ENCODE data around the gene TRIM32. TPM values are rescaled to one million over a fixed set of nuclear protein-coding genes. Genes with fewer than 3 reads are reported as not detected.

Gene TRIM32, protein sequence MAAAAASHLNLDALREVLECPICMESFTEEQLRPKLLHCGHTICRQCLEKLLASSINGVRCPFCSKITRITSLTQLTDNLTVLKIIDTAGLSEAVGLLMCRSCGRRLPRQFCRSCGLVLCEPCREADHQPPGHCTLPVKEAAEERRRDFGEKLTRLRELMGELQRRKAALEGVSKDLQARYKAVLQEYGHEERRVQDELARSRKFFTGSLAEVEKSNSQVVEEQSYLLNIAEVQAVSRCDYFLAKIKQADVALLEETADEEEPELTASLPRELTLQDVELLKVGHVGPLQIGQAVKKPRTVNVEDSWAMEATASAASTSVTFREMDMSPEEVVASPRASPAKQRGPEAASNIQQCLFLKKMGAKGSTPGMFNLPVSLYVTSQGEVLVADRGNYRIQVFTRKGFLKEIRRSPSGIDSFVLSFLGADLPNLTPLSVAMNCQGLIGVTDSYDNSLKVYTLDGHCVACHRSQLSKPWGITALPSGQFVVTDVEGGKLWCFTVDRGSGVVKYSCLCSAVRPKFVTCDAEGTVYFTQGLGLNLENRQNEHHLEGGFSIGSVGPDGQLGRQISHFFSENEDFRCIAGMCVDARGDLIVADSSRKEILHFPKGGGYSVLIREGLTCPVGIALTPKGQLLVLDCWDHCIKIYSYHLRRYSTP
- 19.3 and 21.6 TPM in 2 replicates for total RNA-seq

DNA sequence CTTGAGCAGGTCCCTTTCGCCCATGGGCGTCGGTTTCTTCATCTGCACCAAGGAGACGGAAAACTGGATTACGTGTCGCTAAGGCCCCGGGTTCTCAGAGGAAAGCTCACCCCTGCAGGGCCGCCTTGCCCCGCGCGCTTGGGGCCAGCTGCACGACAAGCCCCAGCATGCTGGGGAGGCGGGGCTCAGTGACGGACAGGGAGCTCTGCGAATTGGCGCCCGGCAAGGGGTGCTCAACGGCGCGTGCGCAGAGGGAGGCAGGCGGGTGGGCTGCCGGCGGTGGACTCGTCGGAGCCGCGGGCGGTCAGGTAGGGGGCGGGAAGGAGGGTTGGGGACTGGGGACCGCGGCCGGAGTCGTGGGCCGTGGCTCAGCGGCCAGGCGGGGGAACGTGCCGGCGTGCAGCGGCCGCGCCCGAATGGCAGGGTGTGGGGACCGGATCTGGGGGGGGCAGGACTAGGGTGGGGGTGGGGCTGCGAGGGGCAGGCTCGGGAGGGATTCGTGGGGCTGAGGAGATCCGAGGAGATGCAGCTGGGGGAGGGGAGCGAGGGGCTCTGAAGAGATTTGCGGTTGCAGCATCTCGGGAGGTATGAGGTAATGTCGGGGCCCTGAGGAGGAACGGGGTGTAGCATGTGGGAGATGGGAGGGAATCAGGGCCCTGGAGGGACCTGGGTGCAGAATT, at the start of gene TRIM32:
Gene TRIM32 (plus strand): TSS at position 232 of the 680 bp plus-strand sequence. CDS start 10,438 bp downstream, outside the sequence.
- peak; percentile 90 for DNase-seq

DNA sequence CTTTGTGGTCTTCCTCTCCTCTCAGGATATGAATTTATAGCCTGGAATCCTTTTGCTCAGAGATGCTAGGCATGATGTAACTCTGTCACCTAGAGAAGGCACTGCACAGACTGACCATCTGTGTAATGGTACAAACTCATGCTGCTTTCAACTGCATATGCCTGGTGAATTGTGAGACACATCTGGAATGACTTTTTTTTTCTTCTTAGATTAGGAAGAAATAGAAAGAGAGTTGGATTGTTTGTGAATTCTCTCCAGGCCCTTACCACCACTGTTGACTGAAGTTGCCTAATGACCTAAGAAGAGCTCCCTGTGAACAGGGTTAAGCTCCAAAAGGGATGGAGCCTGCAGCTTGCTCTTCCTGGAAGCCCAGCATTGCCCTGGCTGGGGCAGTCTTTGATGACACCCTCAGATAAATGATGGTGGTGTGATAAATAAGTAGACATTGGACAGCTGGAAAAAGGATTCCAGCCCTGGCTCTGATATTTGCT, 47.8 kb upstream of the TRIM32 start:
- no peak for DNase-seq

GRCh38 chr9:116641292-116642059, 45.6 kb upstream of the TRIM32 start:
- DNase-seq, result no peak

- DNase-seq, result no peak
These were observed 43.4 kb upstream of the TRIM32 start for GRCh38 chr9:116643691-116644090.

DNA sequence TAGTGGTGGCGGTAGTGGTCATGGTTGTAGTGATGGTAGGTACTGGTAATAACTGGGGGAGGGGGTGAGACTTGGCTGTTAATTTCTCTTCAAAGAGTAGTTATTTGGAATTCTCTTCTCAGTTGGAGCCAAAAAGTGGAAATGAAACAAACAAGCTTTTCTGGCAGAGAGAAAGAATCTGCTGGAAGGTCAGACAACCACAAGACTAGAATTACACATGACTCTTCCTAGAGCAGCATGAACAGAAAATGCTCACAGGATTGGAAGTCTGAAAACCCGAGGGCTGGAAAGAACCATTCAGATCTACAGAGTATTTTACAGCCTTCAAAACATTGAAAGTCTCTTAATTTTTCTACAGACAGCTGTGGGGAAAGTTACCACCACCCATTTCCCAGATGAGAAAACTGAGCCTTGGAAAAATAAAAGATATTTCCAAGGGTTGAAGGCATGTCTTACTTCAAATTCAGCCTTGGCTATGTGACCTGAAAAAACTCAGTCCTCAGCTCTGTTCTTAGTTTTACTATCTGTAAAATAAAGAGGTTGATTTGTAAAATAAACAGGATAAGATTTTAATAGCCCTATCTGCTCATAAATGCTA, 42.9 kb upstream of the TRIM32 start:
- no peak for DNase-seq

- peak; percentile 55 for DNase-seq
These were observed 40.2 kb upstream of the TRIM32 start for GRCh38 chr9:116646661-116647514.

DNA sequence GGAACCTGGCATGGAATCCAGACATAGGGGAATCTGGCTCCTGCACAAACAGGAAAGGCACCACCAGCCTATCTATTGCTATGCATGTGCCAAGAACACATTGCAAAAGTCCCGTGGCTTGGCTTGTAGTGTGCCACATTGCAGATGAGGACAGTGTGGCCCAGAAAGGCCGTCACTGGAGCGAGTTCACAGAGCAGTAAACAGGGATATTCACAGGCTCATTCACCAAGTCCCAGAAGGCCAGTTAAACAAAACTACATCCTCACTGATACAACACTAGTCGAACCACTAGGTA, 39.6 kb upstream of the TRIM32 start:
- DNase-seq, result no peak

- DNase-seq, result no peak
These were observed 33.6 kb upstream of the TRIM32 start for GRCh38 chr9:116653348-116654058.

- DNase-seq, result no peak
These were observed 33.1 kb upstream of the TRIM32 start for GRCh38 chr9:116654059-116654355.

DNA sequence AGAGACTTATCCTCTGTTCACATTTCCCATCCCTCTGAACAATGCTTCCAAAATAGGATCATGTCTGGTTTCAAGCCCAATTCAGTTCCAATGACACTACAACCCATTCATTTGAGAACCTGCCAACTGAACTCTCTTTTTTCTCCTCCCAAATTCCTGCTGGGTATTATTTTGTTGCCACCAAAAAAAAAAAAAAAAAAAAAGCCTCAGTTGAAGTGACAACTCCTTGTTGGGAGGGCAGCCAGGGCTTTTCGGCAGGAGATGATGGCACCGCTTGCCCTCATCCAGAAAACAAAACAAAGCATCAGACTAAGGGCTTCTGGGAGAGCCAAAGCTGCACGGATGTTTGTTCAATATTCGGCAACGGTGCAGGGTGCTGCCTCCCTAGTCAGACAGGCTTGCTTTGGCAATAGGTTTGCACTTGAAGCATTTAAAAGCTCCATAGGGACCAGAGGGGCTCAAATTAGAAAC, 30.6 kb upstream of the TRIM32 start:
- no peak for DNase-seq

- no peak for DNase-seq
These were observed 30.1 kb upstream of the TRIM32 start for GRCh38 chr9:116656977-116657376.

DNA sequence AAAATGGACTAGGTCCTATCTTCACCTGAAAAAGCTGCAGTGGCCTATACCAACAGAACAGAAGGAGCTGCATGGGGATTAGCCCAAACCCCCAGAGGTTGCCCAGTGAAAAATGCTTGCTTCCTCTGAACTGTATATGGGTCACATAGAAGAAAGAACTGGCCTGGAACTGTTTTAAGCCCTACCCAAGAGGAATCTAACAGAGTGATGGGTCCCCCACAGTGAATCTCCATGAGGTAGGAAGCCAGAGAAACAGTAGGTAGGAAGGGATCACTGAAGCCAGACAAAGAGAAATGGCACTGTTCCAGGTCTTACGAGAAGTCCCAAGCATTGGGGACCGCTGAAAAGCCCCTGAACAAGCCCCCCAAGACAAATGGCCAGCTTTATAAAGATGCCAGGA, 28.8 kb upstream of the TRIM32 start:
- DNase-seq, result no peak

- peak; percentile 83 for DNase-seq
These were observed 25.8 kb upstream of the TRIM32 start for GRCh38 chr9:116661037-116661954.

DNA sequence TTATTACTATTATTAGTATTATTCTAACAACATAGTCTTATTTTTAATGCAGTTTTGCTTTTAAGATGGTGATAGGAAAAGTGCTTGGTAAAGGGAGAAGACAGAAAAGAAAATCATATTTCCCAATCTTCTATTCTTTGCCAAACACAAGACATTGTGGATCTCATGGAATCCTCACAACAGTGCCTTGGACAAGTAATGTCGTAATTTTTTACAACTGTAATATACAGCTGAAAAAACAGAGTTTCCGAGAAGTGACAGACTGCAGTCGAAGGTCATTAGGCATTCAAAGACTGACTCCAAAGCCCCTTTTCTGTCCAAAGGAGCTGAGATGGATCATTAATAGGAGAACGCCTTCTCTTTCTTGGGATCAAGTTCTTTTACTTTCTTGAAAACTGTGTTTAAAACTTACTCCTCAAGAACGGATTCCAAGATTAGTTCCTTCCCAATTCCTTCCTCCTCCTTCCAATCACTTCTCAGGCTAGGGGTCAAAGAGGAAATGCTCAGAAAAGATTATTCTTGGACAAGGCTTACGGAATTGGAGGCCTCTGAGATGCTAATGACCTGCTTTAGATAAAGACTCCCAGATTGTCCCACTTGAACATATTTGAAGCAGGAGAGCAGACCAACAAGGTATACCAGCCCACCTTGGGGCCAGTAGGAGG, 24.3 kb upstream of the TRIM32 start:
- DNase-seq, result no peak

GRCh38 chr9:116663581-116663980, 23.5 kb upstream of the TRIM32 start:
- DNase-seq, result no peak

DNA sequence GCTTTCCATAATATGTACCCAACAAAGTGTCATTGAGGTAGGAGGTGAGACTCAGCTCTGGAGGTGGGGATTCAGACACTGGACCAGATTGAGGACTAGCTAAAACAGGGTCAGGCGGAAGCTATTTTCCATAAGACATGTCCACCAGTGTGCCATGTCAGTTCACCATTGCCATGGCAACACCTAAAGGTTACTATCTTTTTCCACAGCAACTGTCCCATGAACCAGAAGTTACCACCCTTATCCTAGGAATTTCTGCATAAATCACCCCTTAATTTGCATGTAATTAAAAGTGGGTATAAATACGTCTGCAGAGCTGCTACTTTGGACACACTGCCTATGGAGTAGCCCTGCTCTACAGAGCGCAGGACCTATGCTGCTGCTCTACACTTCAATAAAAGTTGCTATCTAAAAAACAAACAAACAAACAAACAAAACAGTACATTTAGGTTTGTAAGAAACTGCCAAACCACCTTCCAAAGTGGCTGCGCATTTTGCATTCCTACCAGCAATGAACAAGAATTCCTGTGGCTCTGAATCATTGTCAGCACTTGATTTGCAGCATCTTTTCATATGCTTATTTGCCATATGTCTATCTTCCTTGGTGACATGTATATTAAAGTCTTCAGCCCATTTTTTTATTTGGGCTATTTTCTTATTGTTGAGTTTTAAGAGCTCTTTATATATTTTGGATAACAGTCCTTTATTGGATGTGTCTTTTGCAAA, 18.0 kb upstream of the TRIM32 start:
- no peak for DNase-seq

GRCh38 chr9:116671605-116672004, 15.5 kb upstream of the TRIM32 start:
- DNase-seq, result no peak

DNA sequence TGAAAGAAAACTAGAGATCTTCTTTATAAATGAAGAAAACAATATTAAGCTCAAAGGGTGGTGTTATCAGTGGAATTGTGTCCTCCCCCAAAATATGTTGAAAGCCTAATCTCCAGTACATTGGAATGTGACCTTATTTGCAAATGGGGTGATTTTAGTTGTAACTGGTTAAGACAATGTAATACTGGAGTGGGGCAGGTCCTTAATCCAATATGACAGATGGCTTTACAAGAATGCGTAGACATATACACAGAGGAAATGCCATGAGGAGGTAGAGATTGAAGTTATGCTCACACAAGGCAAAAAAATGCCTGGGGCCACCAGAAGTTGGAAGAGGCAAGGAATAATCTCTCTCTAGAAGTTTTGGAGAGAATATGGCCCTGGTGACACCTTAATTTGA, 13.7 kb upstream of the TRIM32 start:
- no peak for DNase-seq

Data from dermis blood vessel endothelial cell (primary cell).